ENCODE results near the gene HRH3.

The HRH3 gene

DNA sequence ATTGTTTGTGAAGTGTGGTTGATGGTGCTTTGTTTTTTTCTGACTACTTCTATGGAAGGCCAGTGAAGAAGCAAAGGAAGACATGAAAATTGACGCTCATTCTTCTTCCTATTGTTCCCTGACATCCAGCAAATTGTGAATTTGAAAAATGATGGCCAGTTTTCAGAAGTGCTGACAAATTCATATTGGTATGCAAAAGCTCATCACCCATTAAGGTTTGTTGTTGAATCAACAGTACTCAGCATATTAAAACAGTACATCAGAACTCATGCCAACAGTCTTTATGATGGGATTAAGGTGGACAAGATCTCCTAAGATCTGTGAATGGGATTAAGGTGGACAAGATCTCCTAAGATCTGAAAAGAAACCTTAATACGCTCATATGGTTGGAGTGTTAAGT, 38.3 kb downstream of the HRH3 start:
- TF ChIP-seq NFIC (IDR thresholded peaks at IDR 0.05) (no peak), CEBPB (IDR thresholded peaks at IDR 0.05) (no peak), ZBTB7A (IDR thresholded peaks at IDR 0.05; ENCODE audit: low read depth) (no peak), RAD21 (IDR thresholded peaks at IDR 0.05; ENCODE audit: low read depth) (no peak), EGR1 (IDR thresholded peaks at IDR 0.05) (no peak), YY1 (IDR thresholded peaks at IDR 0.05; ENCODE audit: low read depth) (no peak)

DNA sequence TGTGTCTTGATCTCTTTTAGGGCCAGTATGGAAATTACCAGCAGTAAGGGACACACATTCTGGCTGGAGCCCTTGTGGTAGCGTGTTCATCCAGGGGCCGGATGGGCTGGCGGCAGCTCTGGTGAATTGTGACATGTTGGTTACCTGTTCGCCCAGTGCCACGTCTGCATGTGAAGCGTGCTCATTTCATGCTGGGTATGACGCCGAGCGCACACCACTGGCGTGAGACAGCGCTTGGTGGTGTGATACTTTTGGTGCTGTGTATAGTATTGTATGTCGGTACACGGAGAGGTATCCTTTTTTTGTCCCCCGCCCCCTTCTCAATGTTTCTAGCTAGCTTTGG, 40.9 kb downstream of the HRH3 start:
- TF ChIP-seq ZBTB7A (IDR thresholded peaks at IDR 0.05; ENCODE audit: low read depth) (no peak), YY1 (IDR thresholded peaks at IDR 0.05; ENCODE audit: low read depth) (no peak), TAF1 (IDR thresholded peaks at IDR 0.05; ENCODE audit: low read depth) (no peak), EGR1 (IDR thresholded peaks at IDR 0.05) (no peak), CREB1 (IDR thresholded peaks at IDR 0.05; ENCODE audit: low read depth) (no peak), CEBPB (IDR thresholded peaks at IDR 0.05) (no peak), FOXM1 (IDR thresholded peaks at IDR 0.05; ENCODE audit: borderline replicate concordance, low read depth) (no peak), TEAD4 (IDR thresholded peaks at IDR 0.05) (no peak), NFIC (IDR thresholded peaks at IDR 0.05) (no peak), TCF12 (IDR thresholded peaks at IDR 0.05; ENCODE audit: low read depth) (no peak), RAD21 (IDR thresholded peaks at IDR 0.05; ENCODE audit: low read depth) (no peak)
- TF ChIP-seq, protein P1, sequence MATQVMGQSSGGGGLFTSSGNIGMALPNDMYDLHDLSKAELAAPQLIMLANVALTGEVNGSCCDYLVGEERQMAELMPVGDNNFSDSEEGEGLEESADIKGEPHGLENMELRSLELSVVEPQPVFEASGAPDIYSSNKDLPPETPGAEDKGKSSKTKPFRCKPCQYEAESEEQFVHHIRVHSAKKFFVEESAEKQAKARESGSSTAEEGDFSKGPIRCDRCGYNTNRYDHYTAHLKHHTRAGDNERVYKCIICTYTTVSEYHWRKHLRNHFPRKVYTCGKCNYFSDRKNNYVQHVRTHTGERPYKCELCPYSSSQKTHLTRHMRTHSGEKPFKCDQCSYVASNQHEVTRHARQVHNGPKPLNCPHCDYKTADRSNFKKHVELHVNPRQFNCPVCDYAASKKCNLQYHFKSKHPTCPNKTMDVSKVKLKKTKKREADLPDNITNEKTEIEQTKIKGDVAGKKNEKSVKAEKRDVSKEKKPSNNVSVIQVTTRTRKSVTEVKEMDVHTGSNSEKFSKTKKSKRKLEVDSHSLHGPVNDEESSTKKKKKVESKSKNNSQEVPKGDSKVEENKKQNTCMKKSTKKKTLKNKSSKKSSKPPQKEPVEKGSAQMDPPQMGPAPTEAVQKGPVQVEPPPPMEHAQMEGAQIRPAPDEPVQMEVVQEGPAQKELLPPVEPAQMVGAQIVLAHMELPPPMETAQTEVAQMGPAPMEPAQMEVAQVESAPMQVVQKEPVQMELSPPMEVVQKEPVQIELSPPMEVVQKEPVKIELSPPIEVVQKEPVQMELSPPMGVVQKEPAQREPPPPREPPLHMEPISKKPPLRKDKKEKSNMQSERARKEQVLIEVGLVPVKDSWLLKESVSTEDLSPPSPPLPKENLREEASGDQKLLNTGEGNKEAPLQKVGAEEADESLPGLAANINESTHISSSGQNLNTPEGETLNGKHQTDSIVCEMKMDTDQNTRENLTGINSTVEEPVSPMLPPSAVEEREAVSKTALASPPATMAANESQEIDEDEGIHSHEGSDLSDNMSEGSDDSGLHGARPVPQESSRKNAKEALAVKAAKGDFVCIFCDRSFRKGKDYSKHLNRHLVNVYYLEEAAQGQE (IDR thresholded peaks at IDR 0.05; ENCODE audit: low read depth) = no peak
- TF ChIP-seq, protein P2, sequence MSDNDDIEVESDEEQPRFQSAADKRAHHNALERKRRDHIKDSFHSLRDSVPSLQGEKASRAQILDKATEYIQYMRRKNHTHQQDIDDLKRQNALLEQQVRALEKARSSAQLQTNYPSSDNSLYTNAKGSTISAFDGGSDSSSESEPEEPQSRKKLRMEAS (IDR thresholded peaks at IDR 0.05) = no peak
- TF ChIP-seq, protein P3, sequence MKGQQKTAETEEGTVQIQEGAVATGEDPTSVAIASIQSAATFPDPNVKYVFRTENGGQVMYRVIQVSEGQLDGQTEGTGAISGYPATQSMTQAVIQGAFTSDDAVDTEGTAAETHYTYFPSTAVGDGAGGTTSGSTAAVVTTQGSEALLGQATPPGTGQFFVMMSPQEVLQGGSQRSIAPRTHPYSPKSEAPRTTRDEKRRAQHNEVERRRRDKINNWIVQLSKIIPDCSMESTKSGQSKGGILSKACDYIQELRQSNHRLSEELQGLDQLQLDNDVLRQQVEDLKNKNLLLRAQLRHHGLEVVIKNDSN (IDR thresholded peaks at IDR 0.05) = no peak

DNA sequence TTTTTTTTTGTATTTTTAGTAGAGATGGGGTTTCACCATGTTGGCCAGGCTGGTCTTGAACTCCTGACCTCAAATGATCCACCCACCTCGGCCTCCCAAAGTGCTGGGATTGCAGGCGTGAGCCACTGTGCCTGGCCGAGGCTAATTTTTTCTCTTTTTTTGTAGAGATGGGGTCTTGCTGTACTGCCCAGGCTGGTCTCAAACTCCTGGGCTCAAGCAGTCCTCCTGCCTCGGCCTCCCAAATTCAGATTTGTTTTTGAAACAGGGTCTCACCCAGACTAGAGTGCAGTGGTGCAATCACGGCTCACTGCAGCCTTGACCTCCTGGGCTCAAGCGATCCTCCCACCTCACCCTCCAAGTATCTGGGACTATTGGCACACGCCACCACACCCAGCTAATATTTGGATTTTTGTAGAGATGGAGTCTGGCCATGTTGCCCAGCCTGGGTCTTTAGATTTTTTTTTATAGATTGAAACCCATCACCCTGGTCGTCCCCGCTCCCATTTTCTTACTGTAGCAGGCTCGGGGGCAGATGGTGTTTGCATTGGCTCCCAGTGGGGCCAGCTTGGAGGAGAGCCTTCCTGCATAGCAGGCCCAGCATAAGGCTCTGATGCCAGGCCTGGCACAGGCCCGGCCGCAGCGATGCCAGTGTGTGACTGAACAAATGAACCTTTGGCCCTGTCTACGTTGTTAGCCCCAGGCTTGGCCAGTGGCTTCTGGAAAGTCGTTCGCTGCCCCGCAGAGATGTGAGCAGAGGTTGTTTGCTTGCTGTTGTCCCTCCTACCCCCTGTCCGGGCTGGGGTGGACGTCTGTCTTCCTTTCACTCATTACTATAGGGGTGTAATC, 41.5 kb downstream of the HRH3 start:
- TF ChIP-seq YY1 (IDR thresholded peaks at IDR 0.05; ENCODE audit: low read depth) (no peak), EP300 (IDR thresholded peaks at IDR 0.05; ENCODE audit: borderline replicate concordance) (no peak), FOXM1 (IDR thresholded peaks at IDR 0.05; ENCODE audit: borderline replicate concordance, low read depth) (no peak), ZBTB7A (IDR thresholded peaks at IDR 0.05; ENCODE audit: low read depth) (no peak), RAD21 (IDR thresholded peaks at IDR 0.05; ENCODE audit: low read depth) (no peak), TAF1 (IDR thresholded peaks at IDR 0.05; ENCODE audit: low read depth) (no peak)
- TF ChIP-seq, protein P2 (IDR thresholded peaks at IDR 0.05) = no peak
- TF ChIP-seq, protein P3 (IDR thresholded peaks at IDR 0.05) = no peak
- TF ChIP-seq, protein P1 (IDR thresholded peaks at IDR 0.05; ENCODE audit: low read depth) = no peak

DNA sequence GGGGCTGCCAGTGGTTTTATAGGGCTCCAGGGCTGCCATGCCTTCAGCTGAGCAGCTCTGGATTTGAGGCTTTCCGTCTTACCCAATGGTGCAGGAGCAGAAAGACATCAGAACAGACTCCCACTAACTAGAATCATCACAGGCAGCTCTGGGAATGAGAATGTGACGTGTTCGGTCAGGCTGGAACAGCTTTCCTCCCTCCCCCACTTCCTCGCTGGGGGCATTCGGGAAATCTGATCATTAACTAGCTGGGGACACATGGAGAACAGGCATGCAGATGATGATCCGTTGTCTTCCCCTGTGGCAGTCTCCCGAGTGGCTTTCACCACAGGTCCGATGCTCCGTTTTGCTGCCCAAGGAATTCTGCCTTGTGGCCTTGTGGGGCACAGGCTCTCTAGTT, 42.8 kb downstream of the HRH3 start:
- TF ChIP-seq TAF1 (IDR thresholded peaks at IDR 0.05; ENCODE audit: low read depth) = no peak
- TF ChIP-seq ZBTB7A (IDR thresholded peaks at IDR 0.05; ENCODE audit: low read depth) = no peak
- no peak for TF ChIP-seq TEAD4 (IDR thresholded peaks at IDR 0.05)
- no peak for TF ChIP-seq CEBPB (IDR thresholded peaks at IDR 0.05)
- no peak for TF ChIP-seq EGR1 (IDR thresholded peaks at IDR 0.05)
- no peak for TF ChIP-seq EP300 (IDR thresholded peaks at IDR 0.05; ENCODE audit: borderline replicate concordance)
- no peak for TF ChIP-seq TCF12 (IDR thresholded peaks at IDR 0.05; ENCODE audit: low read depth)
- no peak for TF ChIP-seq RAD21 (IDR thresholded peaks at IDR 0.05; ENCODE audit: low read depth)
- no peak for TF ChIP-seq CREB1 (IDR thresholded peaks at IDR 0.05; ENCODE audit: low read depth)
- TF ChIP-seq, protein P2 (IDR thresholded peaks at IDR 0.05) = no peak
- TF ChIP-seq NFIC (IDR thresholded peaks at IDR 0.05) = no peak
- TF ChIP-seq, protein P3 (IDR thresholded peaks at IDR 0.05) = no peak
- TF ChIP-seq, protein P1 (IDR thresholded peaks at IDR 0.05; ENCODE audit: low read depth) = no peak
- TF ChIP-seq YY1 (IDR thresholded peaks at IDR 0.05; ENCODE audit: low read depth) = no peak
- TF ChIP-seq FOXM1 (IDR thresholded peaks at IDR 0.05; ENCODE audit: borderline replicate concordance, low read depth) = no peak

Measured in Ishikawa (cell line).